HS-27A (cell line): ENCODE results near the gene DGCR6L.
A peak's percentile ranks its signal among the peaks of the same experiment; 100 is the strongest.
"Not testable (repeated sequence)": the region's sequence is repeated elsewhere in the genome, so short reads cannot be mapped to it uniquely, and the experiment has no call there.

ENCODE experiments used
- DNase-seq: peaks from one replicate; pipeline ENCODE4 v3.0.0-alpha.2; 2012; ENCODE audit warnings: low read depth, missing footprints

Gene DGCR6L

DNA sequence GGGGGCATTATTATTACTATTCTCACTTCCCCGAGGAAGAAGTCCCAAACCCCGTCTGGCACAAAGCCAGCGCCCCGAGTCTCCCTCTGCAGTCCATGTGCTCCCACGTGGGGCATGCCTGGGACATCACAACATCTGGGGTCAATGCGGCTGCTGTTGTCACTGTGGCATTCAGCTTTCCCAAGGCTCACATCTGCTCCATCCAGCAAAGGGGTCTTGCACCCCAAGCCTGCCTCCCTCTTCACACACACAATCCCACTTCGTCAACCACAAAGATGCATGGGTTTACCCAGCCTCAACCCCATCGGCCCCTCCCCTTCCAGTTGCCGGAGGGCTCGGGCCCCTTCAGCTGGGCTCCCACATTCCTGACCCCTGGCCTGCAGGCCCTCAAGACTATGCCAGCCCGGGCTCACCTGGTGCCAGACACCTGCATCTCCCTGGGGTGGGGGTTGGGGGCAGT is 28.2 kb downstream of the DGCR6L start:
- DNase-seq: no peak

DNA sequence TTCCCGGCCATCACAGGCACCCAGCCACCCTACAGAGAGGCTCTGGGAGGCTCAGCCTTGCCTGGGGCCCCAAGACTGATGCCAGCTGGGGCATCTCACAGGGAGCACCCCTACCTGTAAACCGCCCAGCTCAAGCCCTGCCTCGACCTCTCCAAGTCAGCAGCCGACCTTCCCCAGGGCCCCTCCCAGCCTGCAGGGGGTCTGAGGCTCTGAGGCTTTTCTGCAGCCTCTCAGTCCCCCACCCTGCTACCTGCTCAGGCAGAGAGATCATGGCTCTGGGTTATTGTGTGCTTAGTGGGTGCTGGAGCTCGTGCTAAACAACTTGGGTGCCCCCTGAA is 28.6 kb downstream of the DGCR6L start:
- no peak for DNase-seq

DNA sequence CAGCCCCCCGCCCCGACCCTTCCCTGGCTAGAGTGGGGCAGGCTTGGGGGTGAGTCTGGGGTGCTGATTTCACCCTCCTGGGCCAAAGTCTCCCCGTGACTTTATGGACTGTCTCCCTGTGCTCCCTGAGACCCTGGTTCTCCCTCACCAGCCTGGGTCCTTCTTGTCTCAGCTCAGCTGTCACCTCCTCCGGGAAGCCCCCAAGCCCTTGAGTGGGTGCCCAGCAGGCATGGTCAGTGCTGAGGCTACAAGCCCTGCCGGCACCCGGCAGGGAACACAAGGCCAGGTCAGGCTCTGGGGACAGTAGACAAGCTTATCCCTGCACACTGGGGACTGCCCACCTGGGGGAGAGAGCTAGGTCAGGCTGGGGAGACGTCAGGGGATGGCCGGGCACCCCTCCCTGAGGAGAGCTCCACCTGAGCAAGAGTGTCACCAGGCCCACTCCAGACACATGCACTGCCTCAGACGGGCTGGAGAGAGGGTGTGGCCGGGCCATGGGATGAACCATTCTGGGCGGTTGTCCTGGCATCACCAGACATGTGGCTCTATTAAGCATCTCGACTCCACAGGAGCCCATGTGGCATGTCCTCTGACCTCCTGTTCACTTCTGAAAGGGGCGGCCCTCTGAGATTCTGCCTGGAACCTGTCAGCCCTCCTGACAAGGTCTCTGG is 29.1 kb downstream of the DGCR6L start:
- no peak for DNase-seq

DNA sequence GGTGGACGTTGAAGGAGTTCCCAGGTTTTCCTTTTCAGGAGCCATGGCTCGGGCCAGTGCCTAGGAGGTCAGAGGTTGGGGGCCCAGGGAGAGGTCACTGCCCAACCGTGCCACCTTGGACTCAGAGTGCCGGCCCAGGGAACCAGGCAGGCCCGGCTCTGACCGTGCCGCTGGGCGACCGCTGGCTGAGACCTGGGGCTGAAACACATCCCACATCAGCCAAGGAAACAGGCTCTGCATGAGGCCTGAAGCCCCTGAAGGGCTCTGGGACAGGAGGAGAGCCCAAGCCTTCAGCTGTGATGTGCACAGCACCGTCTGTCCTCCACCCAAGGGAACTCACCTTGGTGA is 29.8 kb downstream of the DGCR6L start:
- DNase-seq: no peak

DNA sequence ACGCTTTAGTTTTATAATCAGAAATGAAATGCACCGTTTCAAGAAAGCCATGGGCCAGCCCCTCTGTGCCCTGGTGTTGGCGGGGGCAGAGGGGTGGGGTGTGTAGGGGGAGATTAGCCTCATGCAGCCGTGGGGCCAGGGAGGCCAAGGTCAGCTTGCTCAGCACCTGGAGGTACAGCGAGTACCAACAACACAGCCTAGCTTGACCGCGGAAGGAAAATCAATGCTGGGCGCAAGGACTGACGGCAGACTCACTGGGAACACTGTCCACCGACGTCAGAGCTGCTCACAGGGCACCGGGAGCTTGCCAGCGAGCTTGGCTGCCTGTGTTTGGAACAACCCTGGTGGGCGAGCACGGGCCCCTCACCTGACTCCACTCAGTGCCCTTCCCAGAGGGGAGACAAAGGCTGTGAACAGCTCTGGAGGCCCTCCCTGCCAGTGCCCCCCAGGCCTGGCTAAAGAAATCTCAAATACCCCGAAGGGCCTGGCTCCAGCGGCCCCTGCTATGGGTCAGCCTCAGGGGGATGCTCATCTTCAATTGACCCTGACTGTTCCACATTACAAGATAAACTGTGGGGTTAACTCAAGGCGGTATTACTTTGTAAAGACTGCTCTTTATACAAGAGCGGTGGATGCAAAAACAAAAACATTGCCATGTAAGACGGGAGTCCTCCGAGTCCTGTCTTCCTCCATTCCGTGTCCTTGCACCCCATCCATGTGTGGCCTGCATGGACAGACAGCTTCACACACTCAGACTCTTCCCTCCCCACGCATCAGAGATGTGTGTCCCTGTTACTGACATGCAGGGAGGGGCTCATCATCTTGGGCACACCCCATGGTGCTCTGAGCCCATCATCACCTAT is 30.4 kb downstream of the DGCR6L start:
- not testable (repeated sequence) for DNase-seq

DNA sequence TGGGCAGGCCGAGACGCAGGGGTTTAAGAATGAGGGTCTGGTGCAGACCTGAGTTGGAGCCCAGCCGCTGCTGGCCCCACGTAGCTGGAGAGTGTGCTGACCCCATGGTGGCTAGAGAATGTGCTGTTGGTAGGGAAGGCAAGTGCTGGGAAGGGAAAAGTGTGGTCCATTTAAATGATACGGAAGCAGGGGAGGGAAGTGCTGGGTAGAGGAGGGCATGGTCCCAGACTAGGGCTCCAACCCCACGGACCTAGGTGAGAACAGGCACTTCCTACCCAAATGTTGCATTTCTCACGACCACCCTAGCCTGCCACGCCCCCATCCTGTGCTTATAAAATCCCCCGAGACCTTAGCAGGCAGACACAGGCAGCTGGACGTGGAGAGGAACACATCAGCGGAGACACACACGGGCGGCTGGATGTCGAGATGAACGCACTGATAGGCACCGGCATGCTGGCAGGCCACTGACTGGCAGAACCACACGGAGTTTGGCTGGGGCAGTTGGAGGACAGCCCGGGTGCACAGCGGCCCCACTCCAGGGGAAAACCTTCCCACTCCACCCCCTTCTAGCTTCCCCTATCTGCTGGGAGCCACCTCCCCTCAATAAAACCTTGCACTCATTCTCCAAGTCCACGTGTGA is 33.0 kb downstream of the DGCR6L start:
- not testable (repeated sequence) for DNase-seq

DNA sequence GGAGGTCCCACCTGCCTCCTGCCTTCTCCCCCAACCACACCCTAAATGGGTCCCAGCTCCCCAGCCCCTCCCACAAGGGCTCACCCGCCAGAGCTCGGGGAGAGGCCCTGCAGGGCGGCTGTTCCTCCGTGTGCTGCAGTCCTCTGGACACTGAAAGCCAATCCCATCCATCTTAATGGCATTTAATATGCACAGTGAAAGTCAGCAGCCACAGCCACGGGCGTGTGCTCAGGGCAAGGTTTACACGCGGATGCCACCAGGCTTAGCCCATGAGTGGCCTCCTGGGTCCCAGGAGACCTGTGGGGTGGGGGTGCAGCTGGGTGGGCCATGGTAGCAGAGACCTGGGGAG is 33.6 kb downstream of the DGCR6L start:
- DNase-seq: not testable (repeated sequence)

DNA sequence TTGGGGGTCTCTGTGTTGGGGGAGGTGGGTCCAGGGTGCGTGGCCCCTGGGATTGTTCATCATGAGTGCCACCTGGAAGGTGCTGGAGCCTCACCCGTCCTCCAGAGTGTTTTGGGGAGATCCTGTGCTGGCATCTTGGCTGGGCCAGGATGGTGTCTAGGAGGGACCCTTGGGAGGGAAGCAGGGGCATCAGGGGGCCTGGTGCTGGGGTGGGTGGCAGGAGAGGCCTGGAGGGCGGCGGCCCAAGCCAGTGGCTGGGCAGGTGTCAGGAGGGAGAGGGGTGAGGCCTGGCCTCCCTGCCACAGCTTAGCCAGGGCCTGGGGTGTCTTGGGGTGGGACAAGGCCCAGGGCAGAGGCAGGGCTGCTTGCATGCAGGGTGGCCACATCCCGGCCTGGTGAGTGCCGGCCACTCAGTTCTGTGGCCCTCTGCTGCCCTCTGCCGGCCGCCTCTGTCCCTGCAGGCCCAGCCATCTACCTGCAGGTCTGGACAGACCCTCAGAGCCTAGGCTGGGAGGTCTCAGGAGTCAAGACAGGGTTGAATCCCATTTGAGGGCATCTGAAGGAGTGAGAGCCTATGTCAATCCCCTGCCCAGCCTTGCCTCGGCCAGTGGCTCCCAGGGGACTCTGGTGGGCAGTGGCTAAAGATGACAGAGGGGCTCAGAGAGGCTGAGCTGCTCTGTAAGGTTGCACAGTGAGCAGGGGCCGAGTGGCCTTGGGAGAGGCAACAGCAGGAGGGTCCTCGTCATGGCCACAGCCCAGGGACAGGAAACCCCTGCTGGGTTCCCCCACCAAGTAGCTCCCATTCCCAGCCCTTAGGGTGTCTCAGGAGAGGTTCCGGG is 34.2 kb downstream of the DGCR6L start:
- DNase-seq: not testable (repeated sequence)

DNA sequence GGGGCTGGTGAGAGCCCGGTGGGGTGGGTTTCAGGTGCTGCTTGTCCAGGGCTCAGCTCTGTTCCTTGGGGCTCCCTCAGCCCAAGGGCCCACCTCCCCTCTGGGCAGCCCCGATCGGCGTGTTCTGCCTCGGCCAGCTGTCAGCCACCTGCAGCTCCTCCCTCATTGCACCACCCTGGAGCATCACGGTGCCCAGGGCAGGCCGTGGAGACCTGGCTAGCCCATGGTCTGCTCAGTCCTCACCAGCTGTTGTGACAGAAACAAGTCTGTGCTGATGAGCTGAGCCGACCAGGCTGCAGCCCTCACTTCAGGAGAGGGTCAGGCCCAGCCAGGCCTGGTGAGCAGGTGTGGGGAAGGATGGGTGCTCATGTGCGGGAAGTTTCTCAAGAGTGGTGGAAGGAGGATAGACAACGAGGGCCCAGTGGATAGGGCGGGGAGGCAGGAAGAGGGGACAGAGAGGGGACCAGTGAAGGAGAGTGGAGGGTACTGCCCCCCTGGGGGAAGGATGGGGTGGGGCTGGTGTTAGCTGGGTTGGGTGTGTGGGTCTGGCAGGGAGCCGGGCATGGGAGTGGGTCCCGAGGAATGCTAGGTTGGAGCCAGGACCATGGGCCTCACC is 35.3 kb downstream of the DGCR6L start:
- DNase-seq: no peak

DNA sequence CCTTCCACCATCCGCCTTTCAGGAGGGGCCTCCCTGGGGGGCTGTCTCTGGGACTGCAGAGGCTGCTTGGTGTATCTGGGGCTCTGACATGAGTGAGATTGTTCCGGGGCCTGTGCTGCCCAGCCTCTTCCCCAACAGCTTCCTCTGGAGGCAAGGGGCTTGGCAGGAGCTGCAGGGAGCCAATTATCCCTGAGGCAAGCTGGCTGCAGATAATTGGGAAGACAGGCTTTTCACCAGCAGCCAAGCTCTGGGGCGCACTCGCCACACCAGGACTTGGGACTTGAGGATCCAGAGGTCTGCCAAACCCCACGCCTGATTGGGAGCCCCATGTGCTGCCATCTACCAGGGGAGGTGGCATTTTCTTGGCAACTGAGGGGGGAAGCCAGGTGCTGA is 36.2 kb downstream of the DGCR6L start:
- no peak for DNase-seq

DNA sequence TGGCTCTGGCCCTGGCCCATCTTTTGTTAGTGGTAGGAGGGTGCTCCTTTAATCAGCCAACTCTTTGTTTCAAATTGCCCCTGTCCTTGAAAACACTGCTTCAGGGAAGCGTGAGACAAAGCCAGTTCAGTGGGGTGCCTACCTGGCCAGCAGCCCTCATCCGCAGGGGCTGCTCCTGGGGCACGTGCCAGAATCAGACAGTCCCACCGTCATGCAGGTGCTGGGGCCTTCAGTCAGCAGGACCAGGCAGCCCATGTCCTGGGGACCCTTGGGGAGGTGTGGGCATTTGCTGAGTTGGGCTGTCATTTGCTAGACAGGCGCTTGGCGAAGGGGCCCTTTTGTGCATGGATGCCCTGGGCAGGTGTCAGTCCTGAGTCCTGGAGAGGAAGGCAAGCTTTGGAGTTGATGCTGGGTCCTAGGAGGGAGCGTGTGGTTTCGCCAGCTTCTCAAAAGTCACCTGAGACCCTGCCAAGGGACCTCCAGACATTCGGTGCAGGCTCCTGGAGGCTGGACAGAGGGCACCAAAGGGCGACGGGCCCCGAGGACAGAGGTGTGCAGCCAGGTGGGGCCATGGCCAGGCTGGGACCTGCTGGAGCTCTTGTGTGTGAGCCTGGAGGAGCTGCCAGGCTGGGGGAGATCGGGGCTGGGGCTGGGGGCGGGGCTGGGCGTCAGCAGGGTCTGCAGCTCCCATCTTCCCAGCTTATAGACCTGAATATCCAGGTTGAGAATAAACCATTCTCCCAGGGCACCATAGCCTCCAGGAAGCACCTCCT is 36.8 kb downstream of the DGCR6L start:
- DNase-seq: no peak

DNA sequence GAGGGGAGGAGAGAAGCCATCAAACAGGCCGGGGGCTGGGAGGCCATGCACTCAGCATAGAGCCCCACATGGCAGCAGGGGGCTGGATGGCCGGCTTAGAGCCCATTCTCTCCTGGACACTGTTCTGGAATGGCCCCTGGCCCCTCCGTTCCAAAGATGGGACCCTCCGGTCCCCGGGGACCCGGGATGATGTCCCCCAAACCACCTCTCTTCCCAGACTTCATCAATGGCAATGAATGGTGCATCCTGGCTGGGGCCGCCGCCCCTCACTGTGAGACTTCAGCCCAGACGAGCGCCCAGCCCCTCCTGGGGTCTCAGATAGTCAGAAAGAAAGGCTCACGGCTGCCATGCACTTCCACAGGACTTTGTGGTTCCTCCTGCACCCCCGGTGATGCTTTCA is 38.0 kb downstream of the DGCR6L start:
- DNase-seq: no peak

DNA sequence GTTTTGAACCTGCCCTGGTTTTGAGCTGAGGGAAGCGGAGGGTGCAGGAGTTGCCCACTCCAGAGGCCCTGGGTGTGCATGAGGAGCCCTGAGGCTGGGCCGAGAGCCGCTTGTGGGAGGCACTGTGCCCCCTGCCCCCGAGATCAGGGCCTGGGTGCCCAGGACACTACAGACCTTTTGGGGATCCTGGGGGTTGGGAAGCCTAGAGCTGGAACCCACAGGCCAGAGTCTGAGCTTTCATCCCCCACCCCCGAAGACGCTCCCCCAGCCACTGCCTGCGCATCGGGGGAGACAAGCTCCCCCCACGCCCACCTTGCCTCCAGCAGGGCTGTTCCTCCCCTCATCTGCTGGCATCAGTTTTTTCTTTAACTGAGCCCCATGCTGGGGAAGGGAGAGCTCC is 38.4 kb downstream of the DGCR6L start:
- DNase-seq: not testable (repeated sequence)

DNA sequence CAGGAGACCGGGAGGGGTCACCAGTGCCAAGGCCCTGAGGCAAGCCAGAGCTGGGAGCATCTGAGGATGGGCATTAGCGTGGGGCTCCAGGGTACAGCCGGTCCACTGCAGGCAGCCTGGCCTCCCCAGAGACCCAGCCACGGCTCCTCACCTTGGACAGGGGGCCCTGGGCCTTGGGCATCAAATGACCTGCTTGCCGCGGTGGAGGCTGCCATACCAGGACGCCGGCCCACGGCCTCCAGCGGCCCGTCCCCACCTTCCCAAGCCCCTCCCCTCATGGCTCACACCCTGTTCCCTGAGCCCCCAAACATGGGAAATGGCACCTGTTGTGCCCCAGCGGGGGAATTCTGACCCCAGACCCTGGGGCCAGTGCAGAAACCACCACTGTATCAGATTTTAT is 39.0 kb downstream of the DGCR6L start:
- no peak for DNase-seq

DNA sequence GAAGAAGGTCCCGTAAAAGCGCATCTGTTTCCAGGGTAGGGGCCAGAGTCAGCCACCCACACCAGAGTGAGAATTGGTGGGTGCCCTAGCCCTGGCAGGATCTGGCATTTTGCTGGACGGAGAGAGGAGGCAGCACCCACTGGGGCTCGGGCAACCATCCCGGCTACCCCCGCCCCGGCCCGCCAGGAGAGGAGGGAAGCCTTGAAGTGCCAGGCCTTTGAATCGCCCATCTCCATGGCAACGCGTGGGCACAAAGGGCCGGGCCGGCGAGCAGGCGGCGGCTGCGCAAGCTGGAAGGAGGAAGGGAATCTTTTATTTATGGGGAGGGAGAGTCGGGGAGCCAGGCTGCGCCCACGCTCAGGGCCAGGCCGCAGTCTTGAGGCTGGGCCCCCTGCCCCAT is 39.7 kb downstream of the DGCR6L start:
- DNase-seq: not testable (repeated sequence)

DNA sequence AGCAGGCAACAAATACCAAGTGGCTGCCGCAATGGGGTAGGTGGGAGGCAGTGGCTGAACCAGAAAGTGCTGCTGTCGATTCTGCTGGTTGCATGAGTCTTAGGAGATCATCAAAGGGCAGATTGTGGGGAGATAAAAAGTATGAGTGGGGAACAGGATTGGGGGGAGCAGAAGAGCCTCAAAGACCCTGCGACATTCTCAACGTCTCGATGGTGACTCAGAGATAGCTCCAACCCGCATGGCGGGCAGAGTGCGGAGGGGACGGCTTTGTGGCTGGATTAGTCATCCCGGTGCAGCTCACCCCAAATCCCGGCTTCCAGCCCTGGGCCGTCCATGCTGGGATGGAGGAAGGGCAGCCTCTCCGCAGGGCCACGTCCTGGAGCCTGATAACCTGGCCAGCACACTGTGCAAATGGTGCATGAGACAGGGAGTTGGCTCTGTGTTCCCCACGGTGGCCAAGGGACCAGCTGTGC is 40.2 kb downstream of the DGCR6L start:
- peak; percentile 38 for DNase-seq

DNA sequence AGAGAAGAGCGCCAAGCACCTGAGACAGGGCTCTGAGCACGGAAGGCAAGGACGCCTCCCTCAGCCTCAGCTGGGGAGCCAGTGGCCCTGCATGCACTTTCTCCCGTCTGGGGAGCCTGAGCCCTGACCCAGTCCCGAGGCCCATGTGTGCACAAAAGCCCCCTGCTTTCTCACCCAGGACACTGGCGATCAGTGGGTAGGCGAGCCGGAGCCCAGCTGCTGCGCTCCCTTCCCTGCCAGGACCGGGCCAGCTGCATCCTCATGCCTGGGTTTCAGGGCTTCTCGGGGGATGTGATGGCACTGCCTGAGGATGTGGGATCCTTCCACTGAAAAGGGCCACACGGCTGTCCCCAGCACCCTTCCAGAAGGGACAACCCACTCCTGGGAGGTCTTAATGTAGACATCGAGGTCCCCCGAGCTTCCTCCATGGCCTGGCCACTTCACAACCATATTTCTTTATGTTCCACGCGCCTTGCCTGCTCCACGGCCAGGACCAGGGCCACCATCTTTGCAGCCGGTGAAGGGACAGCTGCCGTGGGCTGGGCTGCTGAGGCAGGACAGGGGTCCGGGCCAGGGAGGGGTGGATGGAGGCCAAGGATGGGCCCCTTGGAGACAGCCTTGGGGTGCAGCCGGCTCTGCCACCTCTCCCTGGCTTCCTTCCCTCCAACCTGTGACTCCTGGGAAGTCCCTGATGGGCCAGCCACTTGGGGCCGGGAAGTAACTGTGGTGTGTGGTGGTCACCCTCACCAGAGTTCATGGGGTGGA is 41.0 kb downstream of the DGCR6L start:
- not testable (repeated sequence) for DNase-seq

DNA sequence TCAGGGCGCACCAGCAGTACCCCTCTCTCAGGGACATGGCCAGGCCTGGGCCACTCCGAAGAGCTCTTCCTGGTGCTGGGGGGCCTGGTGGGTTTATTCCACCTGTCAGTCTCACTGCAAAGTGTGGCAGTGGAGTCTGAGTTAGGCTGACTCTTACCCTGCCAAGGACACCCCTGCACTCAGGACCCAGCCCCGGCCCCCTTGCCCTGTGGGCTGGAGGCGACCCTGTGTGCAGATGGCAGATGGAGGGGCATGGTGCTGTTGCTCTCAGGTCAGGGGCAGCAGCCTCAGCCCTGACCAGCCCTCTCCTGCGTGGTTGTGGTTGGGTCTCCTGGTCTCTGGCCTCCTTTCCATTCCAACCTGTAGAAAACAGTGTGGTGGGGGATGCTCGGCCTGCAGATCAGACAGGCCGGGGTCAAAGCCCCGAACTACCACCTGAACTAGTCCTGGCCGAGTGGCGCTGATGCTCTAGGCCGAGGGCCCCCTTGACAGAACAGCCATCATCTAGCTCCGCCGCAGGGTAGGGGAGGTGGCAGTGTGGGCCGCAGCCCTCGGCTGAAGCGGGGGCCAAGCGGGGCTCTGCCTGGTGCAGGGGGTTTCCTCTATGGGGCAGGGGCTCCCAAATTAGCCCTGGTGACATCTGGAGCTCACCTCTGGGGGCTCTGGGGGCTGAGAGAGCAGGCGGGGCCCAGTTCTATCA is 41.8 kb downstream of the DGCR6L start:
- DNase-seq: not testable (repeated sequence)

DNA sequence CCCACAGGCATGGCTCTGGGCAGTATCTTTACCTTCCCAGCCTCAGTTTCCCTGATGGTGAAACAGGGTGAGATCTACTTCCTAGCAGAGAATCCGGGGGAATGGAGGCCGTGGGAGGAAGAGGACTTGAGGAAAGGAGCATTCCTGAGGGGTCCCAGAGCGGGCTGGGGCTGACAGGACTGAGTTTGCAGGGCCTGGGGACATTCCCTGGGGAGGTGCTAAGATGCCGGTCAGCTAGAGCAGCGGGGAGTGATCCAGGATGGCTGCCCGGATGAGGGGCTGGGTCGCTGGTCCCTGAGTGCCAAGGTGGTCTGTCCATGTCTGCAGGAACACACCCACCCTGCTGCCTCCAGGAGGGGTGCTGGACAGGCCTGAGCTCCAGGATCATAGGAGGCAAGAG is 43.4 kb downstream of the DGCR6L start:
- DNase-seq: no peak

DNA sequence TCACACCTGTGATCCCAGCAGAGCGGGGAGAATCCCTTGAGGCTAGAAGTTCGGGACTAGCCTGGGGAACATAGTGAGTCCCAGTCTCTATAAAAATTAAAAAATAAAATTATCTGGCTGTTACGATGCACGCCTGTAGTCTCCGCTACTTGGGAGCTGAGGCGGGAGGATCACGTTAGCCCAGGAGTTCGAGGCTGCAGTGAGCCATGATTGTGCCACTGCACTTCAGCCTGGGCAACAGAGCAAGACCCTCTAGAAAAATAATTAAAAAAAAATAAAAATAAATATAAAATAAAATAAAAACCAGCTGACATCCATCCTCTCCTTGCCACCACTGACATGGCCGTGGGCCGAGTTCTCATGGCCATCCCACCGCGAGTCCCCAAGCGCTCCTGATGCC is 44.0 kb downstream of the DGCR6L start:
- DNase-seq: no peak
